Prostate gland (tissue), 2 donors: ENCODE results near the gene ESYT2. TPM values are rescaled to one million over a fixed set of nuclear protein-coding genes. Genes with fewer than 3 reads are reported as not detected.
"Not testable (repeated sequence)": the region's sequence is repeated elsewhere in the genome, so short reads cannot be mapped to it uniquely, and the experiment has no call there.

Experiments
- DNase-seq: peaks from one replicate; pipeline ENCODE4 v3.0.0-alpha.2; 2019; ENCODE audit warnings: low spot score
- H3K27ac ChIP-seq, 2 donors: fragments of 200-600 bp; sonication (generic); 2 replicates each; pipeline ENCODE4 v1.5.1; 2017 to 2019
- H3K27me3 ChIP-seq: fragments of 200-600 bp; sonication (generic); replicated peaks from 2 replicates; pipeline ENCODE4 v1.5.1; 2019; ENCODE audit not compliant: insufficient read depth
- H3K36me3 ChIP-seq, 2 donors: fragments of 200-600 bp; sonication (generic); 1 replicate in 1 of 2; 2 replicates in 1 of 2; pipeline versions ENCODE4 v1.5.1 to v1.8.1; 2017 to 2019
- H3K4me1 ChIP-seq: fragments of 200-600 bp; sonication (generic); replicated peaks from 2 replicates; pipeline ENCODE4 v1.5.1; 2019
- H3K4me3 ChIP-seq, 2 donors: fragments of 200-600 bp; sonication (generic); 2 replicates each; pipeline ENCODE4 v1.5.1; 2017 to 2019
- H3K9me3 ChIP-seq: fragments of 200-600 bp; sonication (generic); 2 replicates; pipeline ENCODE4 v1.5.1; 2017
- POLR2A ChIP-seq: fragments of 450-650 bp; IDR thresholded peaks from one replicate; pipeline ENCODE4 v1.6.1; 2016; ENCODE audit warnings: antibody characterized with exemption, mild to moderate bottlenecking
- POLR2AphosphoS5 ChIP-seq: sonication (generic); formaldehyde crosslinking; IDR thresholded peaks from one replicate; pipeline ENCODE4 v1.6.1; 2017; ENCODE audit warnings: antibody characterized with exemption
- WGBS: methylation state at CpG from one replicate; pipeline ENCODE4 v1.1.5; 2018; 5-methylcytosine and 5-hydroxymethylcytosine counted together
- intact Hi-C: fragments of 100-400 bp; cut with DNase I; formaldehyde crosslinking; loops from one replicate; pipeline ENCODE4 v1.14.2; 2022
- total RNA-seq, 2 donors: library from RNA; depleted of rRNA; stranded (reverse); fragments of >200 nt; gene quantifications; one replicate each; pipeline ENCODE4 v1.1.0, GENCODE V29; 2016
- TF ChIP-seq, protein P1 (sequence below), 4 experiments: fragments of 200-600 bp in 2 of 4; fragments of 450-650 bp in 2 of 4; sonication (generic) in 2 of 4; IDR thresholded peaks; 1 replicate in 3 of 4; 2 replicates in 1 of 4; pipeline ENCODE4 v1.5.1; 2016 to 2019; ENCODE audit warnings: antibody characterized with exemption in 4 of 4, mild to moderate bottlenecking in 2 of 4, moderate library complexity in 2 of 4

The ESYT2 gene
- total RNA-seq, 2 donors from 2014 or later, result 60.8 to 75.1 TPM

DNA sequence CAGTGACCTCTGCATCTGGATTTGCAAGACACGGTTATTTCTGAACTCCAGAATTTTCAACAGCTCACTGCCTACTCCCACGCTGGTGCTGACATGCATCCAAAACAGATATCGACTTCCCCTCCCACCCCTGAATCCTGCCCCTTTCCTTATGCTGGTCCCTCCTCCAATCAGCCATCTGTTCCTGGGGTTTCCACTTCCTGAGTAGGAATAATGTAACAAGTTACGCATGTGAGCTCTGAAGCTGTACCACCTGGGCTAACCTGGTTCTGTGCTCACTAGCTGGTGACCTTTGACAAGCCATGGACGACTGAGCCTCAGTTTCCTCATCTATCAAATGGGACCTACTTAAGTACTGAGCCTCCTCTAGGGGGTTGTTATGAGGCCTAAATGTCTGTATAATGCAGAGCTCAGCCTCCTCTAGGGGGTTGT is 123.0 kb downstream of the ESYT2 start:
- no peak overlapping the region for H3K27ac ChIP-seq

DNA sequence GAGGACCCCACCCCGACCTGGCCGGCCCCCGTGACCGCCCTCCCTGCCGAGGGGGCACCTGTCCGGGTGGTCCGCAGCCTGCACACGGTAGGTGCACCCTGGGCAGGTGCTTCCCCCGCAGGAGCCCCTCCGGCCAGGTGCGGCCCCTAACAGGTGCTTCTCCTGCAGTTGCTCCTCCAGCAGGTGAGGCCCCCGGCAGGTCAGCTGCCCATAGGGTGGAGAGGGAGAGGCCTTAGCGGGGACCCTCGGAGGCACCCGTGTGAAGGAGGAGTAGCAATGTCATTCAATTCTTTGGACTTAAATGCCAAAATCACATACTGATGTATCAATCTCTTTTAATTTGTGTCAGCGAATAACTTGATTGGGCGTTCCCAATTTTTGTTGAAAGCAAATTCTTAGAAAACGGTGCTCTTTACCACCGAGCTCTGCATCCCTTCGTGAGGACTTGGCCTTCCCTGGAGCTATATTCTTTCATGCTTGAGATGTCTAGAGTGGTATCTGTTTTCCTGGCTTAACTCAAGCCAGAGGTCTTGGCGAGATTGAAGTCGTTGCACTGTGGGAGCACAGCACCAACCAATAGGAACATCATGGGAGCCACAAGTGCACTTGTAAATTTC is 124.0 kb downstream of the ESYT2 start:
- Histone ChIP-seq H3K9me3 (no peaks in the 10 kb centered on the region), H3K4me3 (peak overlapping the region; percentile 81 to 91), H3K27ac (peak overlapping the region; percentile 86 to 91), H3K36me3 (no peaks in the 10 kb centered on the region), H3K4me1 (no peaks in the 10 kb centered on the region), H3K27me3 (no peaks in the 10 kb centered on the region)
- DNase-seq, result no peak
- WGBS, result 3% methylated on average over 21 of the region's 22 CpGs
- TF ChIP-seq POLR2AphosphoS5, result no peak
- TF ChIP-seq, protein P1, sequence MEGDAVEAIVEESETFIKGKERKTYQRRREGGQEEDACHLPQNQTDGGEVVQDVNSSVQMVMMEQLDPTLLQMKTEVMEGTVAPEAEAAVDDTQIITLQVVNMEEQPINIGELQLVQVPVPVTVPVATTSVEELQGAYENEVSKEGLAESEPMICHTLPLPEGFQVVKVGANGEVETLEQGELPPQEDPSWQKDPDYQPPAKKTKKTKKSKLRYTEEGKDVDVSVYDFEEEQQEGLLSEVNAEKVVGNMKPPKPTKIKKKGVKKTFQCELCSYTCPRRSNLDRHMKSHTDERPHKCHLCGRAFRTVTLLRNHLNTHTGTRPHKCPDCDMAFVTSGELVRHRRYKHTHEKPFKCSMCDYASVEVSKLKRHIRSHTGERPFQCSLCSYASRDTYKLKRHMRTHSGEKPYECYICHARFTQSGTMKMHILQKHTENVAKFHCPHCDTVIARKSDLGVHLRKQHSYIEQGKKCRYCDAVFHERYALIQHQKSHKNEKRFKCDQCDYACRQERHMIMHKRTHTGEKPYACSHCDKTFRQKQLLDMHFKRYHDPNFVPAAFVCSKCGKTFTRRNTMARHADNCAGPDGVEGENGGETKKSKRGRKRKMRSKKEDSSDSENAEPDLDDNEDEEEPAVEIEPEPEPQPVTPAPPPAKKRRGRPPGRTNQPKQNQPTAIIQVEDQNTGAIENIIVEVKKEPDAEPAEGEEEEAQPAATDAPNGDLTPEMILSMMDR (IDR thresholded peaks at IDR 0.05), result no peak
- no peak for TF ChIP-seq POLR2A
- intact Hi-C loops, result loop anchor here (10.0 kb wide), 2 partner anchors 119 to 159 kb away; partner anchors contain the start of gene ESYT2

More for the DNA sequence above, 123.0 kb downstream of the ESYT2 start:
- H3K36me3 ChIP-seq, result no peaks in the 10 kb centered on the region
- no peak for DNase-seq
- intact Hi-C loops, result loop anchor here (10.0 kb wide), 2 partner anchors 119 to 159 kb away; partner anchors contain the start of gene ESYT2
- H3K27me3 ChIP-seq, result no peaks in the 10 kb centered on the region
- 74% methylated on average over 5 of the region's 5 CpGs for WGBS
- H3K9me3 ChIP-seq, result no peaks in the 10 kb centered on the region
- no peak overlapping the region for H3K4me3 ChIP-seq
- no peaks in the 10 kb centered on the region for H3K4me1 ChIP-seq
- TF ChIP-seq, protein P1 (IDR thresholded peaks at IDR 0.05), result no peak
- TF ChIP-seq POLR2AphosphoS5 (no peak), POLR2A (no peak)

DNA sequence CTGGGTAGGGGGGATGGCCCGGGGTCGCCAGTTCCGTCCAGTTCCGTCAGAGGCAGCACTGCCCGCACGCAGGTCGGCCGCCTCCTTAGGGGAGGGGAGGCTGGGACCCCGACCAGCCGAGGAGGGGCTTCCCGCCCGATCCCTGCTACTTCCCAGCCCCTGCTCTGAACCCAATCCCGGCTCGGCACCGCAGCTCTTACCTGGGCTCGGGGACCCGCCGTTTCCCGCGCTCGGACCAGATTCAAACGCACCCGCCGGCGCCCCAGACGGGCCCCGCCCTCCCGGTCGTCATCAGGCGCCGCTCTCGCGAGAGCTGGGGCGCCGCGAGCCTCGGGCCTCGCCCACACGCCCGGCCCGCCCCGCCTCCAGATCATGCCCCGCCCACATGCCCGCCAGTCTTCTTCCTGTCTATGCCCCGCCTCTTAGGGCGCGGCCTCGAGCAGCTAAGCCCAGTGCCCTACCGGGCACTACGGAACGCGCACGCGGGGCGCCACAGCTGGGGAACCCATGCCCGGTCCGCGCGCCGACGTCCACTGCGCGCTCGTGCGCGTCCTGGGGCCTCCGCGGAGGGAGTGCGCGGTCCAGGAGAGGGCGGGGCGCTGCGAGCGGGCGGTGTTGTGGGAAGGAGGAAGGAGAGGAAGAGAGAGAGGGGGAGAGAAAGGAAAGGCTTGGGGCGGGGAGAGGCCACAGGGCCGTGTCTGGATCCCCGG is 124.6 kb downstream of the ESYT2 start, which contains the start of gene NCAPG2:
Gene NCAPG2, minus strand, starts transcription at position 281 of the 710 bp plus-strand sequence. CDS start 2,905 bp downstream, outside the sequence.
- Histone ChIP-seq H3K4me1 (no peaks in the 10 kb centered on the region), H3K9me3 (no peaks in the 10 kb centered on the region), H3K4me3 (peak within 1 kb of the TSS; percentile 81 to 91), H3K27ac (peak within 1 kb of the TSS; percentile 86 to 91), H3K36me3 (no peaks in the 10 kb centered on the region), H3K27me3 (no peaks in the 10 kb centered on the region)
- WGBS, result under 1% methylated on average over 54 of the region's 78 CpGs
- intact Hi-C loops, result loop anchor here (10.0 kb wide), 2 partner anchors 120 to 160 kb away; partner anchors contain the start of gene ESYT2
- DNase-seq, result peak; percentile 97
- peak; percentile 96 for TF ChIP-seq POLR2AphosphoS5
- TF ChIP-seq POLR2A, result peak; percentile 99
- TF ChIP-seq, protein P1 (IDR thresholded peaks at IDR 0.05), result peak; percentile 30 to 73 (median 52)

DNA sequence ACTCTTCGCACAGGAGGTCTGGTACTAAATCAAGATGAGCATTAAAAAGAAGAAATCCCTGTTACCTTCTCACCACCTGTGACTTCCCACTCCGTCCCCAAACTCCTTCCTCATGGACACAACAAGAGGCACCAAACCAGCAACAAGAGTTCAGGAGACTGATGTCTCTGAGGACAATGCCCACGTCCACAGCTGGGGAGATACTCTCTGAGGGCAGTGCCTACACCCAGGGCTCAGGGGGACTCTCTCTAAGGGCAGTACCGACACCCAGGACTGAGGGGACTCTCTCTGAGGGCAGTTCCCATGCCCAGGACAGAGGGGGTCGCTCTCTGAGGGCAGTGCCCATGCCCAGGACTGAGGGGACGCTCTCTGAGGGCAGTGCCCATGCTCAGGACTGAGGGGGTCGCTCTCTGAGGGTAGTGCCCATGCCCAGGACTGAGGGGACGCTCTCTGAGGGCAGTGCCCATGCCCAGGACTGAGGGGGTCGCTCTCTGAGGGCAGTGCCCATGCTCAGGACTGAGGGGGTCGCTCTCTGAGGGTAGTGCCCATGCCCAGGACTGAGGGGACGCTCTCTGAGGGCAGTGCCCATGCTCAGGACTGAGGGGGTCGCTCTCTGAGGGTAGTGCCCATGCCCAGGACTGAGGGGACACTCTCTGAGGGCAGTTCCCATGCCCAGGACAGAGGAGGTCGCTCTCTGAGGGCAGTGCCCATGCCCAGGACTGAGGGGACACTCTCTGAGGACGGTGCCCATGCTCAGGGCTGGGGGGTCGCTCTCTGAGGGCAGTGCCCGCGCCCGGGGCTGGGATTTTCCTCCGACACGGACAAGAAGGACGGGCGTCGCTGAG is 125.4 kb downstream of the ESYT2 start:
- WGBS, result 15% methylated on average over 23 of the region's 23 CpGs
- DNase-seq, H3K4me1 ChIP-seq, H3K27me3 ChIP-seq, H3K36me3 ChIP-seq, H3K9me3 ChIP-seq: not testable (repeated sequence)
- intact Hi-C loops, result loop anchor here (10.0 kb wide), 2 partner anchors 121 to 161 kb away; partner anchors contain the start of gene ESYT2
- peak overlapping the region; percentile 86 to 91 for H3K27ac ChIP-seq
- H3K4me3 ChIP-seq, result peak overlapping the region; percentile 81 to 91

DNA sequence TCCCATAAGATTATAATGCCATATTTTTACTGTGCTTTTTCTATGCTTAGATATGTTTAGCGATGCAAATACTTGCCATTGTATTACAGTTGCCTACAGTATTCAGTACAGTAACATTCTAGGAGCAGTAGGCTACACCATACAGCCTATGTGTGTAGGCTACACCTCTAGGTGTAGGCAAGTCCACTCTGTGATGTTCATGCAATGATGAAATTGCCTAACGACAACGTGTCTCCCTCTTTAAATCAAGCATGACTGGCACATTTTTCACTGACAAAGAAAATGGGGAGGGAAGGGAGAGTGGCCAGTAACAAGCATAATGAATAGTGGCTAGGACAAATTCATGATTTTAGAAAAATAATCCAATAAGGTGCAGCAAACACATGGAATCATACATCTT is 126.4 kb downstream of the ESYT2 start:
- no peaks in the 10 kb centered on the region for H3K4me1 ChIP-seq
- no peaks in the 10 kb centered on the region for H3K36me3 ChIP-seq
- H3K4me3 ChIP-seq, result no peak overlapping the region
- no peak for TF ChIP-seq POLR2AphosphoS5
- TF ChIP-seq POLR2A, result no peak
- no peaks in the 10 kb centered on the region for H3K9me3 ChIP-seq
- no peak overlapping the region for H3K27ac ChIP-seq
- intact Hi-C loops, result loop anchor here (10.0 kb wide), 2 partner anchors 122 to 162 kb away; partner anchors contain the start of gene ESYT2
- WGBS, result 44% methylated on average over 3 of the region's 3 CpGs
- no peaks in the 10 kb centered on the region for H3K27me3 ChIP-seq
- no peak for DNase-seq
